NCI-H446 treated with DMSO at 0.1 percent for 48 hours (cell line): ENCODE results near the gene SLC25A45.
"Not testable (repeated sequence)": the region's sequence is repeated elsewhere in the genome, so short reads cannot be mapped to it uniquely, and the experiment has no call there.

Source experiments
- DNase-seq: peaks from one replicate; lab custom pipeline; 2025; lab: John Stamatoyannopoulos, UW

SLC25A45 gene

GRCh38 chr11:65357856-65358356 lies 24.5 kb downstream of the SLC25A45 start:
- no peak for DNase-seq

- no peak for DNase-seq
Observed at GRCh38 chr11:65356394-65356972, 26.0 kb downstream of the SLC25A45 start.

GRCh38 chr11:65355776-65356393 lies 26.6 kb downstream of the SLC25A45 start:
- DNase-seq: no peak

- no peak for DNase-seq
Observed at GRCh38 chr11:65355013-65355775, 27.3 kb downstream of the SLC25A45 start.

GRCh38 chr11:65354265-65355012 lies 28.0 kb downstream of the SLC25A45 start, which contains the start of gene TIGD3:
Gene TIGD3, plus strand, starts transcription at chr11:65354751. Its CDS starts 1,058 bp downstream, at chr11:65355809.
- DNase-seq: peak; percentile 91

- no peak for DNase-seq
Observed at GRCh38 chr11:65353900-65354264, 28.6 kb downstream of the SLC25A45 start.

GRCh38 chr11:65353376-65353775 lies 29.1 kb downstream of the SLC25A45 start:
- DNase-seq: no peak

GRCh38 chr11:65352783-65353182 lies 29.7 kb downstream of the SLC25A45 start:
- DNase-seq: no peak

- DNase-seq: no peak
Observed at GRCh38 chr11:65351511-65351910, 30.9 kb downstream of the SLC25A45 start.

GRCh38 chr11:65341856-65342255 lies 40.6 kb downstream of the SLC25A45 start:
- DNase-seq: no peak

- no peak for DNase-seq
Observed at GRCh38 chr11:65340226-65340625, 42.2 kb downstream of the SLC25A45 start.

GRCh38 chr11:65338676-65339075 lies 43.8 kb downstream of the SLC25A45 start:
- DNase-seq: no peak

- DNase-seq: no peak
Observed at GRCh38 chr11:65334696-65335295, 47.6 kb downstream of the SLC25A45 start.

GRCh38 chr11:65332591-65332990 lies 49.9 kb downstream of the SLC25A45 start:
- not testable (repeated sequence) for DNase-seq

GRCh38 chr11:65330544-65330943 lies 51.9 kb downstream of the SLC25A45 start:
- DNase-seq: no peak

- peak; percentile 73 for DNase-seq
Observed at GRCh38 chr11:65329944-65330403, 52.5 kb downstream of the SLC25A45 start.

GRCh38 chr11:65329478-65329877 lies 53.0 kb downstream of the SLC25A45 start:
- no peak for DNase-seq

- DNase-seq: no peak
Observed at GRCh38 chr11:65327021-65327420, 55.4 kb downstream of the SLC25A45 start.

- DNase-seq: no peak
Observed at GRCh38 chr11:65325435-65325834, 57.0 kb downstream of the SLC25A45 start.
